Neuronal stem cell (in vitro differentiated cells): Measurements from ENCODE around the gene DLK1.

Source experiments
- DNase-seq: peaks from one replicate; pipeline ENCODE4 v3.0.0-alpha.2; 2013; ENCODE audit warnings: low spot score
- H2AFZ ChIP-seq: one replicate; pipeline ENCODE4 v1.6.1; 2013; ENCODE audit warnings: mild to moderate bottlenecking, low read length, inconsistent platforms
- H2AK5ac ChIP-seq: 2 replicates; pipeline ENCODE4 v1.6.1; 2013; ENCODE audit warnings: low read depth, mild to moderate bottlenecking, inconsistent platforms, low read length, moderate library complexity, mixed read lengths
- H2BK120ac ChIP-seq: 2 replicates; pipeline ENCODE4 v1.6.1; 2013; ENCODE audit warnings: low read depth, mild to moderate bottlenecking, inconsistent platforms, low read length, moderate library complexity, mixed read lengths
- H2BK12ac ChIP-seq: one replicate; pipeline ENCODE4 v1.6.1; 2013; ENCODE audit warnings: low read length, inconsistent platforms
- H2BK15ac ChIP-seq: 2 replicates; pipeline ENCODE4 v1.6.1; 2013; ENCODE audit warnings: mild to moderate bottlenecking, low read length, inconsistent platforms, mixed read lengths
- H2BK5ac ChIP-seq: one replicate; pipeline ENCODE4 v1.6.1; 2013; ENCODE audit warnings: inconsistent platforms, mild to moderate bottlenecking, low read length, moderate library complexity
- H3K14ac ChIP-seq: one replicate; pipeline ENCODE4 v1.6.1; 2013; ENCODE audit warnings: low read length, inconsistent platforms
- H3K18ac ChIP-seq: 2 replicates; pipeline ENCODE4 v1.6.1; 2013; ENCODE audit warnings: low read length, inconsistent platforms
- H3K23ac ChIP-seq: 2 replicates; pipeline ENCODE4 v1.6.1; 2013; ENCODE audit warnings: low read depth, mild to moderate bottlenecking, mixed read lengths, low read length, inconsistent platforms; ENCODE audit not compliant: poor library complexity
- H3K27ac ChIP-seq: replicated peaks from 3 replicates; pipeline ENCODE4 v1.5.1; 2013; ENCODE audit warnings: low read length, inconsistent platforms
- H3K27me3 ChIP-seq, 3 experiments: 2 replicates each; pipeline ENCODE4 v1.6.1; 2013; ENCODE audit warnings: low read length in 3 of 3, mild to moderate bottlenecking in 2 of 3, inconsistent platforms in 1 of 3, low read depth in 1 of 3, mixed read lengths in 1 of 3, moderate library complexity in 1 of 3; ENCODE audit not compliant: control insufficient read depth in 3 of 3, insufficient read depth in 3 of 3
- H3K36me3 ChIP-seq, 2 donors: replicated peaks in 1 of 2; 2 replicates each; pipeline ENCODE4 v1.6.1; 2013; ENCODE audit warnings: low read length in 2 of 2; ENCODE audit not compliant: control insufficient read depth in 2 of 2, insufficient read depth in 2 of 2
- H3K4ac ChIP-seq: 2 replicates; pipeline ENCODE4 v1.6.1; 2013; ENCODE audit warnings: inconsistent platforms, mild to moderate bottlenecking, low read length, moderate library complexity
- H3K4me1 ChIP-seq, 2 donors: 1 replicate in 1 of 2; 2 replicates in 1 of 2; pipeline ENCODE4 v1.6.1; 2013; ENCODE audit warnings: low read length in 2 of 2, low read depth in 1 of 2; ENCODE audit not compliant: control insufficient read depth in 2 of 2, insufficient read depth in 1 of 2
- H3K4me2 ChIP-seq: one replicate; pipeline ENCODE4 v1.6.1; 2013; ENCODE audit warnings: mild to moderate bottlenecking, low read length, inconsistent platforms; ENCODE audit not compliant: insufficient read depth, poor library complexity, severe bottlenecking
- H3K4me3 ChIP-seq, 2 donors: 2 replicates each; pipeline ENCODE4 v1.5.1; 2013; ENCODE audit warnings: low read length in 2 of 2, mild to moderate bottlenecking in 2 of 2, inconsistent platforms in 1 of 2, moderate library complexity in 1 of 2
- H3K79me1 ChIP-seq: one replicate; pipeline ENCODE4 v1.6.1; 2013; ENCODE audit warnings: low read depth, mild to moderate bottlenecking, inconsistent platforms, low read length, moderate library complexity
- H3K9ac ChIP-seq: one replicate; pipeline ENCODE4 v1.6.1; 2013; ENCODE audit warnings: mild to moderate bottlenecking, low read depth, low read length, inconsistent platforms; ENCODE audit not compliant: poor library complexity
- H3K9me3 ChIP-seq, 2 donors: replicated peaks in 1 of 2; 2 replicates each; pipeline versions ENCODE3 to v1.6.1; 2013; ENCODE audit warnings: low read length in 2 of 2, mild to moderate bottlenecking in 2 of 2, inconsistent platforms in 1 of 2, low read depth in 1 of 2, mixed read lengths in 1 of 2, moderate library complexity in 1 of 2; ENCODE audit not compliant: control insufficient read depth in 2 of 2, insufficient read depth in 1 of 2
- H4K8ac ChIP-seq: one replicate; pipeline ENCODE4 v1.6.1; 2013; ENCODE audit warnings: low read depth, mild to moderate bottlenecking, inconsistent platforms, low read length, moderate library complexity
- H4K91ac ChIP-seq: one replicate; pipeline ENCODE4 v1.6.1; 2013; ENCODE audit warnings: low read length, low read depth, mild to moderate bottlenecking, inconsistent platforms; ENCODE audit not compliant: poor library complexity
- WGBS, 2 donors: extraction: QIAGEN DNeasy Blood & Tissue Kit; methylation state at CpG; one replicate each; pipeline ENCODE4 v1.1.7; 2013; ENCODE audit warnings: missing lambda C conversion rate in 2 of 2, mixed read lengths in 1 of 2; ENCODE audit not compliant: insufficient read length in 2 of 2, insufficient replicate concordance in 1 of 2; ENCODE audit errors: extremely low coverage in 2 of 2; 5-methylcytosine and 5-hydroxymethylcytosine counted together

The DLK1 gene

GRCh38 chr14:100783630-100784370 lies 57.1 kb downstream of the DLK1 start:
- no peak overlapping the region for H3K4me3 ChIP-seq
- no peak overlapping the region for H3K23ac ChIP-seq
- H3K27ac ChIP-seq, result peak overlapping the region; percentile 90
- no CpG with 5 or more reads among the region's 27 CpGs for WGBS, 2 donors
- peak overlapping the region; percentile 93 for H2BK5ac ChIP-seq
- H3K4ac ChIP-seq, result peak overlapping the region; percentile 28
- no peaks in the 10 kb centered on the region for H3K27me3 ChIP-seq
- peak overlapping the region; percentile 76 for H2AFZ ChIP-seq
- peaks cover 13 to 33% of the 10 kb centered on the region in 2 donors for H3K4me1 ChIP-seq
- H4K91ac ChIP-seq, result peak overlapping the region; percentile 97
- DNase-seq, result peak; percentile 75
- H2BK12ac ChIP-seq, result no peak overlapping the region
- peak overlapping the region; percentile 32 for H3K14ac ChIP-seq
- H3K36me3 ChIP-seq, result no peaks in the 10 kb centered on the region
- H3K79me1 ChIP-seq, result no peaks in the 10 kb centered on the region
- H3K4me2 ChIP-seq, result no peak overlapping the region
- H3K9me3 ChIP-seq, result no peaks in the 10 kb centered on the region
- H3K9ac ChIP-seq, result peak overlapping the region; percentile 4
- H2BK15ac ChIP-seq, result no peak overlapping the region
- H2BK120ac ChIP-seq, result peak overlapping the region; percentile 93
- H4K8ac ChIP-seq, result no peak overlapping the region
- H3K18ac ChIP-seq, result peak overlapping the region; percentile 96
- peak overlapping the region; percentile 97 for H2AK5ac ChIP-seq

- no peaks in the 10 kb centered on the region for H3K79me1 ChIP-seq
- no peaks in the 10 kb centered on the region for H3K9me3 ChIP-seq
- H2AFZ ChIP-seq, result peak overlapping the region; percentile 73
- DNase-seq, result no peak
- H3K4me1 ChIP-seq, result peaks cover 13 to 34% of the 10 kb centered on the region in 2 donors
- H3K18ac ChIP-seq, result peak overlapping the region; percentile 96
- H2BK120ac ChIP-seq, result peak overlapping the region; percentile 93
- H2BK5ac ChIP-seq, result peak overlapping the region; percentile 93
- H3K14ac ChIP-seq, result peak overlapping the region; percentile 65
- H3K4ac ChIP-seq, result peak overlapping the region; percentile 85
- peak overlapping the region; percentile 97 for H2AK5ac ChIP-seq
- H4K91ac ChIP-seq, result peak overlapping the region; percentile 97
- no peaks in the 10 kb centered on the region for H3K27me3 ChIP-seq
- peak overlapping the region; percentile 17 for H4K8ac ChIP-seq
- H3K9ac ChIP-seq, result no peak overlapping the region
- peak overlapping the region; percentile 98 for H2BK12ac ChIP-seq
- no peak overlapping the region for H3K4me3 ChIP-seq
- no peak overlapping the region for H3K4me2 ChIP-seq
- H2BK15ac ChIP-seq, result peak overlapping the region; percentile 30
- peak overlapping the region; percentile 90 for H3K27ac ChIP-seq
- H3K36me3 ChIP-seq, result no peaks in the 10 kb centered on the region
- no CpG with 5 or more reads among the region's 11 CpGs for WGBS, 2 donors
- no peak overlapping the region for H3K23ac ChIP-seq
Measured at GRCh38 chr14:100784523-100785337, 58.0 kb downstream of the DLK1 start.

GRCh38 chr14:100785338-100785615 lies 58.6 kb downstream of the DLK1 start:
- peak overlapping the region; percentile 73 for H2AFZ ChIP-seq
- peak overlapping the region; percentile 99 for H2BK120ac ChIP-seq
- no peaks in the 10 kb centered on the region for H3K27me3 ChIP-seq
- peak overlapping the region; percentile 97 for H2AK5ac ChIP-seq
- no peak overlapping the region for H3K4me2 ChIP-seq
- H3K14ac ChIP-seq, result peak overlapping the region; percentile 65
- H4K8ac ChIP-seq, result no peak overlapping the region
- peak overlapping the region; percentile 93 for H2BK5ac ChIP-seq
- no peak overlapping the region for H3K23ac ChIP-seq
- H2BK12ac ChIP-seq, result peak overlapping the region; percentile 98
- H3K4me3 ChIP-seq, result no peak overlapping the region
- peak overlapping the region; percentile 97 for H4K91ac ChIP-seq
- H3K9me3 ChIP-seq, result no peaks in the 10 kb centered on the region
- H3K4me1 ChIP-seq, result peaks cover 15 to 34% of the 10 kb centered on the region in 2 donors
- no peak for DNase-seq
- no CpG with 5 or more reads among the region's 4 CpGs for WGBS, 2 donors
- H3K18ac ChIP-seq, result peak overlapping the region; percentile 96
- no peaks in the 10 kb centered on the region for H3K79me1 ChIP-seq
- peak overlapping the region; percentile 32 for H2BK15ac ChIP-seq
- H3K27ac ChIP-seq, result peak overlapping the region; percentile 68
- no peaks in the 10 kb centered on the region for H3K36me3 ChIP-seq
- peak overlapping the region; percentile 85 for H3K4ac ChIP-seq
- no peak overlapping the region for H3K9ac ChIP-seq

GRCh38 chr14:100785626-100786025 lies 58.9 kb downstream of the DLK1 start:
- peak overlapping the region; percentile 73 for H2AFZ ChIP-seq
- H3K23ac ChIP-seq, result no peak overlapping the region
- H3K4ac ChIP-seq, result peak overlapping the region; percentile 69
- H2BK120ac ChIP-seq, result peak overlapping the region; percentile 99
- peak overlapping the region; percentile 96 for H3K18ac ChIP-seq
- H3K4me3 ChIP-seq, result no peak overlapping the region
- H3K27me3 ChIP-seq, result no peaks in the 10 kb centered on the region
- H4K8ac ChIP-seq, result peak overlapping the region; percentile 68
- WGBS, 2 donors, result no CpG with 5 or more reads among the region's 7 CpGs
- H3K79me1 ChIP-seq, result no peaks in the 10 kb centered on the region
- peak overlapping the region; percentile 68 for H3K27ac ChIP-seq
- peak overlapping the region; percentile 32 for H2BK15ac ChIP-seq
- H3K9ac ChIP-seq, result peak overlapping the region; percentile 14
- DNase-seq, result no peak
- H2BK5ac ChIP-seq, result peak overlapping the region; percentile 93
- H3K4me2 ChIP-seq, result no peak overlapping the region
- H2AK5ac ChIP-seq, result peak overlapping the region; percentile 97
- H3K36me3 ChIP-seq, result no peaks in the 10 kb centered on the region
- H4K91ac ChIP-seq, result peak overlapping the region; percentile 97
- H2BK12ac ChIP-seq, result peak overlapping the region; percentile 96
- no peak overlapping the region for H3K14ac ChIP-seq
- peaks cover 17 to 34% of the 10 kb centered on the region in 2 donors for H3K4me1 ChIP-seq
- H3K9me3 ChIP-seq, result no peaks in the 10 kb centered on the region
